ENCODE results near the gene TMEM168. TPM values are rescaled to one million over a fixed set of nuclear protein-coding genes. Genes with fewer than 3 reads are reported as not detected.

TMEM168 gene
- polyA plus RNA-seq, 1 donor (not counting 4 experiments of a cell fraction or from before 2014, with no cell fraction given): 32.8 TPM

DNA sequence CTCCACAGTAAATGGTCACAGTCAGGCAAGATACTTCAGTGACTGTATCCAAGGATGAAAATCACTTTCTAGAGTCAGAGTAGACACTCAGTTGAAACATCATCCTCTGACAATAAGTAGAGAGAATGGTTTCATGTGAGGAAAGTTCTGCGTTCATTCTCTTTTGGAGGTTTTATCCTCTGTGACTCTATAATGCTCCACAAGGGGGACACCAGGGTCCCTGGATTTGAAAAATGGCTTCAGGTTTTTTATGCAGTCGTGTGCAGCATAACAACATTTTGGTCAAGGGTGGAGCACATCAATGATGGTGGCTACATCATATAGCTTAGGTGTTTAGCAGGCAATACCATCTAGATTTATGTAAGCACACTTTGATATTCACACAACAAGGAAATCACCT, 40.4 kb downstream of the TMEM168 start:
- Histone ChIP-seq H2AFZ (ENCODE audit: control insufficient read depth, low read length) (no peak overlapping the region), H3K27me3 (ENCODE audit: control insufficient read depth, extremely low read depth, insufficient read depth, low read length) (no peaks in the 10 kb centered on the region), H3K4me1 (ENCODE audit: control insufficient read depth, extremely low read depth, insufficient read depth, low read length) (no peaks in the 10 kb centered on the region), H3K9ac (ENCODE audit: control insufficient read depth, extremely low read depth, insufficient read depth, low read length) (no peak overlapping the region), H4K20me1 (ENCODE audit: control insufficient read depth, extremely low read depth, insufficient read depth, low read length) (no peaks in the 10 kb centered on the region), H3K36me3 (ENCODE audit: control insufficient read depth in 2 of 2, extremely low read depth in 1 of 2, insufficient read depth in 2 of 2, low read length in 2 of 2) (no peaks in the 10 kb centered on the region), H3K9me1 (ENCODE audit: control insufficient read depth, extremely low read depth, insufficient read depth, low read length) (no peaks in the 10 kb centered on the region), H3K27ac (ENCODE audit: control insufficient read depth, insufficient read depth, low read length) (no peak overlapping the region), H3K4me2 (ENCODE audit: control insufficient read depth, extremely low read depth, insufficient read depth, low read depth, low read length) (no peak overlapping the region), H3K4me3 (ENCODE audit: control insufficient read depth in 2 of 3, extremely low read depth in 1 of 3, insufficient read depth in 2 of 3, low read depth in 1 of 3, low read length in 3 of 3) (no peak overlapping the region), H3K9me3 (ENCODE audit: control insufficient read depth, low read depth, low read length) (no peaks in the 10 kb centered on the region), H3K79me2 (ENCODE audit: control insufficient read depth, insufficient read depth, low read length) (no peaks in the 10 kb centered on the region)
- no peak for DNase-seq (ENCODE audit: low read depth, low spot score)
- dilution Hi-C loops (cut with MboI; ENCODE audit: extremely low pct_ligation_motif_present, low sequenced_read_pairs): no loop called here
- FAIRE-seq: no peak
- TF ChIP-seq EZH2 (IDR thresholded peaks at IDR 0.05; ENCODE audit: low read length) (no peak), CTCF (optimal IDR thresholded peaks at IDR 0.05 in 1 of 3, IDR thresholded peaks at IDR 0.05 in 1 of 3, conservative IDR thresholded peaks at IDR 0.05 in 1 of 3; ENCODE audit: extremely low read depth in 1 of 3, insufficient read depth in 2 of 3, low read length in 3 of 3) (no peak)

GRCh38 chr7:112748381-112748780, 41.8 kb downstream of the TMEM168 start:
- Histone ChIP-seq H4K20me1 (ENCODE audit: control insufficient read depth, extremely low read depth, insufficient read depth, low read length) (no peaks in the 10 kb centered on the region), H3K9ac (ENCODE audit: control insufficient read depth, extremely low read depth, insufficient read depth, low read length) (no peak overlapping the region), H3K9me3 (ENCODE audit: control insufficient read depth, low read depth, low read length) (no peaks in the 10 kb centered on the region), H3K27ac (ENCODE audit: control insufficient read depth, insufficient read depth, low read length) (no peak overlapping the region), H3K9me1 (ENCODE audit: control insufficient read depth, extremely low read depth, insufficient read depth, low read length) (no peaks in the 10 kb centered on the region), H2AFZ (ENCODE audit: control insufficient read depth, low read length) (no peak overlapping the region), H3K27me3 (ENCODE audit: control insufficient read depth, extremely low read depth, insufficient read depth, low read length) (no peaks in the 10 kb centered on the region), H3K4me3 (ENCODE audit: control insufficient read depth in 2 of 3, extremely low read depth in 1 of 3, insufficient read depth in 2 of 3, low read depth in 1 of 3, low read length in 3 of 3) (no peak overlapping the region), H3K4me2 (ENCODE audit: control insufficient read depth, extremely low read depth, insufficient read depth, low read depth, low read length) (no peak overlapping the region), H3K4me1 (ENCODE audit: control insufficient read depth, extremely low read depth, insufficient read depth, low read length) (no peaks in the 10 kb centered on the region), H3K36me3 (ENCODE audit: control insufficient read depth in 2 of 2, extremely low read depth in 1 of 2, insufficient read depth in 2 of 2, low read length in 2 of 2) (no peaks in the 10 kb centered on the region), H3K79me2 (ENCODE audit: control insufficient read depth, insufficient read depth, low read length) (no peaks in the 10 kb centered on the region)
- dilution Hi-C loops (cut with MboI; ENCODE audit: extremely low pct_ligation_motif_present, low sequenced_read_pairs): no loop called here
- FAIRE-seq (no peak), DNase-seq (ENCODE audit: low read depth, low spot score) (no peak)
- TF ChIP-seq EZH2 (IDR thresholded peaks at IDR 0.05; ENCODE audit: low read length) (no peak), CTCF (optimal IDR thresholded peaks at IDR 0.05 in 1 of 3, IDR thresholded peaks at IDR 0.05 in 1 of 3, conservative IDR thresholded peaks at IDR 0.05 in 1 of 3; ENCODE audit: extremely low read depth in 1 of 3, insufficient read depth in 2 of 3, low read length in 3 of 3) (no peak)
